ENCODE results near the gene AP5Z1. TPM values are rescaled to one million over a fixed set of nuclear protein-coding genes. Genes with fewer than 3 reads are reported as not detected.

AP5Z1 gene
- total RNA-seq, 2 donors from 2014 or later, result 31.0 to 34.7 TPM

DNA sequence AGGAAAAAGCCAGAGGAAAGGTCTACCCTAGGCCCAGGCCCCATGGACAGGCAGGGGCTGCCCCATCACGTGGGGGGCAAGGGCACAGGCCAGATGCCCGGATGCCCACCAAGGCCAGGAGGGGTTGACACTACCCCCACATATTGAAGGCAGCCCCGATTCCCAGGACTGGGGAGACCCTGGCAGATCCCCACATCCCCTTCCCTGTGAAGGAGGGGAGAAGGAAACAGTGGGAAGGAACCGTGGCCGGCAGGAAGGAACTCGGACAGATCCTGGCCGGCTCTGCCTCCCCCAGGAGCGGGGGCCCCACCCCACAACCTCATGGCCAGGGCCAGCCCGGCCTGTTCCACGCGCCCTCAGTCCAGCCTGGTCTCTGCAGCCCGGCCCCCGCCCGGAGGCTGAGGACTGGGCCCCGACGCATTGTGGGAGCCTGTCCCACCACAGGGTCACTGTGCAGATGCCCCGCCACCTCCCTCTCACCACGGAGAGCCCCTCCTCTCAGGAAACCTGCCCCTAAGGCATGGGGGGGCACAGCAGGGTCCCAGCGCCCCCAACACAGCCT is 45.1 kb downstream of the AP5Z1 start:
- no peak for TF ChIP-seq CTCF (conservative IDR thresholded peaks at IDR 0.05)
- Histone ChIP-seq H3K27me3 (ENCODE audit: control insufficient read depth, insufficient read depth, low read length, poor library complexity, severe bottlenecking) (no peaks in the 10 kb centered on the region), H3K4me3 (ENCODE audit: low read length) (no peak overlapping the region), H3K27ac (ENCODE audit: low read depth, low read length) (no peak overlapping the region), H3K36me3 (ENCODE audit: control insufficient read depth, insufficient read depth, low read length) (no peaks in the 10 kb centered on the region), H3K4me1 (ENCODE audit: control insufficient read depth, insufficient read depth, low read length) (no peaks in the 10 kb centered on the region), H3K9me3 (ENCODE audit: control insufficient read depth, low read length) (no peaks in the 10 kb centered on the region), H3K9ac (ENCODE audit: extremely low read depth, low read length, poor library complexity, severe bottlenecking) (no peak overlapping the region)
- Mint-ChIP-seq H3K27ac (no peak overlapping the region), H3K9me3 (no peaks in the 10 kb centered on the region), H3K27me3 (ENCODE audit: insufficient read depth) (no peaks in the 10 kb centered on the region), H3K4me3 (no peak overlapping the region), H3K4me1 (no peaks in the 10 kb centered on the region), H3K36me3 (ENCODE audit: low read depth) (peaks cover 3% of the 10 kb centered on the region)
- WGBS, 2 experiments (ENCODE audit: insufficient coverage in 1 of 2, insufficient read length in 1 of 2), result 92 to 94% methylated on average over 2 to 19 of the region's 19 CpGs
- no peak for DNase-seq

GRCh38 chr7:4820967-4821471 is 45.6 kb downstream of the AP5Z1 start:
- DNase-seq, result no peak
- Mint-ChIP-seq H3K9me3 (no peaks in the 10 kb centered on the region), H3K4me1 (no peaks in the 10 kb centered on the region), H3K27me3 (ENCODE audit: insufficient read depth) (no peaks in the 10 kb centered on the region), H3K4me3 (no peak overlapping the region), H3K27ac (peak overlapping the region; percentile 35), H3K36me3 (ENCODE audit: low read depth) (peaks cover 4% of the 10 kb centered on the region)
- no peaks in the 10 kb centered on the region for H3K9me3 ChIP-seq (ENCODE audit: control insufficient read depth, low read length)
- 85 to 92% methylated on average over 8 to 20 of the region's 20 CpGs for WGBS, 2 experiments (ENCODE audit: insufficient coverage in 1 of 2, insufficient read length in 1 of 2)
- no peak overlapping the region for H3K27ac ChIP-seq (ENCODE audit: low read depth, low read length)
- no peak for TF ChIP-seq CTCF (conservative IDR thresholded peaks at IDR 0.05)
- no peaks in the 10 kb centered on the region for H3K36me3 ChIP-seq (ENCODE audit: control insufficient read depth, insufficient read depth, low read length)
- no peaks in the 10 kb centered on the region for H3K4me1 ChIP-seq (ENCODE audit: control insufficient read depth, insufficient read depth, low read length)
- H3K9ac ChIP-seq (ENCODE audit: extremely low read depth, low read length, poor library complexity, severe bottlenecking), result no peak overlapping the region
- H3K27me3 ChIP-seq (ENCODE audit: control insufficient read depth, insufficient read depth, low read length, poor library complexity, severe bottlenecking), result no peaks in the 10 kb centered on the region
- H3K4me3 ChIP-seq (ENCODE audit: low read length), result no peak overlapping the region

GRCh38 chr7:4822677-4823076 is 47.3 kb downstream of the AP5Z1 start:
- Histone ChIP-seq H3K9me3 (ENCODE audit: control insufficient read depth, low read length) (no peaks in the 10 kb centered on the region), H3K36me3 (ENCODE audit: control insufficient read depth, insufficient read depth, low read length) (no peaks in the 10 kb centered on the region), H3K4me1 (ENCODE audit: control insufficient read depth, insufficient read depth, low read length) (no peaks in the 10 kb centered on the region), H3K27me3 (ENCODE audit: control insufficient read depth, insufficient read depth, low read length, poor library complexity, severe bottlenecking) (no peaks in the 10 kb centered on the region), H3K4me3 (ENCODE audit: low read length) (no peak overlapping the region), H3K27ac (ENCODE audit: low read depth, low read length) (no peak overlapping the region), H3K9ac (ENCODE audit: extremely low read depth, low read length, poor library complexity, severe bottlenecking) (no peak overlapping the region)
- Mint-ChIP-seq H3K4me3 (no peak overlapping the region), H3K4me1 (no peaks in the 10 kb centered on the region), H3K27me3 (ENCODE audit: insufficient read depth) (no peaks in the 10 kb centered on the region), H3K27ac (peak overlapping the region; percentile 27), H3K9me3 (no peaks in the 10 kb centered on the region), H3K36me3 (ENCODE audit: low read depth) (peaks cover 11% of the 10 kb centered on the region)
- TF ChIP-seq CTCF (conservative IDR thresholded peaks at IDR 0.05), result no peak
- no peak for DNase-seq
- WGBS, 2 experiments (ENCODE audit: insufficient coverage in 1 of 2, insufficient read length in 1 of 2), result 80 to 93% methylated on average over 1 to 8 of the region's 9 CpGs
